ENCODE measurements around the gene ZNF280B. TPM values are rescaled to one million over a fixed set of nuclear protein-coding genes. Genes with fewer than 3 reads are reported as not detected.

ZNF280B gene
- total and polyA plus RNA-seq, 2 donors (not counting 3 experiments of a cell fraction or from before 2014, with no cell fraction given), result 1.5 to 3.1 TPM

- CTCF ChIA-PET, result no interaction called here
- Histone ChIP-seq H3K79me2 (ENCODE audit: control insufficient read depth, insufficient read depth, low read length) (no peaks in the 10 kb centered on the region), H3K4me2 (ENCODE audit: insufficient read depth, low read length) (no peak overlapping the region), H3K9me3 (replicated peaks; ENCODE audit: control insufficient read depth, insufficient read depth, low read length) (no peaks in the 10 kb centered on the region), H3K4me3 (replicated peaks in 1 of 3; ENCODE audit: insufficient read depth in 1 of 3, low read depth in 1 of 3, low read length in 3 of 3) (no peak overlapping the region), H3K27ac (ENCODE audit: insufficient read depth, low read depth, low read length) (no peak overlapping the region), H2AFZ (ENCODE audit: low read depth, low read length) (no peak overlapping the region), H3K27me3 (ENCODE audit: control insufficient read depth in 2 of 2, insufficient read depth in 2 of 2, low read length in 2 of 2) (peaks cover 4 to 8% of the 10 kb centered on the region in 2 experiments), H4K20me1 (replicated peaks; ENCODE audit: control insufficient read depth, extremely low read depth, insufficient read depth, low read length) (no peaks in the 10 kb centered on the region), H3K4me1 (ENCODE audit: control insufficient read depth, extremely low read depth, insufficient read depth, low read length) (no peaks in the 10 kb centered on the region), H3K36me3 (ENCODE audit: control insufficient read depth in 2 of 2, extremely low read depth in 1 of 2, insufficient read depth in 2 of 2, low read length in 2 of 2) (no peaks in the 10 kb centered on the region), H3K9ac (replicated peaks; ENCODE audit: extremely low read depth, insufficient read depth, low read length) (no peak overlapping the region), H3K9me1 (replicated peaks; ENCODE audit: control insufficient read depth, extremely low read depth, insufficient read depth, low read length) (no peaks in the 10 kb centered on the region)
- DNase-seq (ENCODE audit: low read depth, low spot score), result no peak
- dilution Hi-C loops (cut with MboI; ENCODE audit: extremely low pct_ligation_motif_present, low sequenced_read_pairs) (no loop called here), intact Hi-C loops (cut with micrococcal nuclease) (no loop called here)
- no peak for TF ChIP-seq FOS (IDR thresholded peaks at IDR 0.05; ENCODE audit: borderline replicate concordance, insufficient read depth, low read length)
- TF ChIP-seq MAX (IDR thresholded peaks at IDR 0.05; ENCODE audit: insufficient read depth, insufficient read length), result no peak
- no peak for TF ChIP-seq JUN (IDR thresholded peaks at IDR 0.05; ENCODE audit: borderline replicate concordance, insufficient read depth, insufficient read length, low read depth)
- no peak for TF ChIP-seq POLR2AphosphoS5 (IDR thresholded peaks at IDR 0.05; ENCODE audit: insufficient read depth, low read depth, low read length)
- no peak for TF ChIP-seq GATA2 (IDR thresholded peaks at IDR 0.05; ENCODE audit: insufficient read depth, insufficient read length, low read depth, low read length)
- no peak for TF ChIP-seq EZH2 (IDR thresholded peaks at IDR 0.05; ENCODE audit: borderline replicate concordance, low read depth, low read length, severe bottlenecking)
- no peak for TF ChIP-seq POLR2A (IDR thresholded peaks at IDR 0.05; ENCODE audit: low read depth, low read length)
- TF ChIP-seq MYC (IDR thresholded peaks at IDR 0.05; ENCODE audit: low read depth, low read length), result no peak
- no peak for TF ChIP-seq CTCF (IDR thresholded peaks at IDR 0.05; ENCODE audit: extremely low read depth in 1 of 2, insufficient read depth in 1 of 2, low read depth in 1 of 2, low read length in 2 of 2)
- FAIRE-seq, result no peak
- POLR2A ChIA-PET, result no interaction called here
- BruUV-seq (replicated peaks), result no TSS peak
Measured at GRCh38 chr22:22454997-22455396, 53.5 kb downstream of the ZNF280B start.
